ENCODE results near the gene PTH1R. TPM values are rescaled to one million over a fixed set of nuclear protein-coding genes. Genes with fewer than 3 reads are reported as not detected.

The PTH1R gene
- total and polyA plus RNA-seq, 10 of the 15 experiments (the other 5 are each of a cell fraction or from before 2014, with no cell fraction given), result not detected

DNA sequence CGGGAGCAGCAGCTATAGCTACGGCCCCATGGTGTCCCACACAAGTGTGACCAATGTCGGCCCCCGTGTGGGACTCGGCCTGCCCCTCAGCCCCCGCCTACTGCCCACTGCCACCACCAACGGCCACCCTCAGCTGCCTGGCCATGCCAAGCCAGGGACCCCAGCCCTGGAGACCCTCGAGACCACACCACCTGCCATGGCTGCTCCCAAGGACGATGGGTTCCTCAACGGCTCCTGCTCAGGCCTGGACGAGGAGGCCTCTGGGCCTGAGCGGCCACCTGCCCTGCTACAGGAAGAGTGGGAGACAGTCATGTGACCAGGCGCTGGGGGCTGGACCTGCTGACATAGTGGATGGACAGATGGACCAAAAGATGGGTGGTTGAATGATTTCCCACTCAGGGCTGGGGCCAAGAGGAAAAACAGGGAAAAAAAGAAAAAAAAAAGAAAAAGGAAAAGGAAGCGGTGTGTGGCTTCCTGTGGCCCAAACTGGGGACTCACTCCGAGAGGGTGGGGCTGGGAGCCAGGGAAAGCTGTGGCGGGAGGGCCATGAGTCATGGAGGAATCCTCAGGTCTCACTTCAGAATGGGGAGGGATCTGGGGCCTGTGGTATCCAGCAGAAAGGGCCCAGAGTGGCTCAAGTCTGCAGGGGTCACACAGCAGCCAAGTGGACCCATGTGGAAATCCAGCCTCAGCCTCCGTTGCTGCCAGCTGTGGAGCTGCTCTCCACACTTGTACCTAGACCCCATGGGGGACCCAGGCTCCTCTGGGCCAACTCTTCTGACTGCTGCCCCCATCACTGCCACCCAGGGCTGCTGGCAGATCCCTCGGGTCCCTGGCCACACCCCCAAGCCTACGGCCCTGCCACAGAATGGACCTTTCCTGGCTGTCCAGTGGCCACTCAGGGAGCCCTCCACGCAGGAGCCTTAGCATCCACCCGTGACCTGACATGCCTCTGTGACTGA, 26.1 kb downstream of the PTH1R start (continued):
- TF ChIP-seq JUND (IDR thresholded peaks at IDR 0.05; ENCODE audit: low read depth, low read length), result no peak
- TF ChIP-seq, protein P1, sequence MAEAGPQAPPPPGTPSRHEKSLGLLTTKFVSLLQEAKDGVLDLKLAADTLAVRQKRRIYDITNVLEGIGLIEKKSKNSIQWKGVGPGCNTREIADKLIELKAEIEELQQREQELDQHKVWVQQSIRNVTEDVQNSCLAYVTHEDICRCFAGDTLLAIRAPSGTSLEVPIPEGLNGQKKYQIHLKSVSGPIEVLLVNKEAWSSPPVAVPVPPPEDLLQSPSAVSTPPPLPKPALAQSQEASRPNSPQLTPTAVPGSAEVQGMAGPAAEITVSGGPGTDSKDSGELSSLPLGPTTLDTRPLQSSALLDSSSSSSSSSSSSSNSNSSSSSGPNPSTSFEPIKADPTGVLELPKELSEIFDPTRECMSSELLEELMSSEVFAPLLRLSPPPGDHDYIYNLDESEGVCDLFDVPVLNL (IDR thresholded peaks at IDR 0.05; ENCODE audit: low read depth, low read length), result no peak
- TF ChIP-seq EGR1 (IDR thresholded peaks at IDR 0.05; ENCODE audit: borderline replicate concordance in 1 of 2, low read depth in 2 of 2, low read length in 2 of 2), result no peak
- TF ChIP-seq CEBPB (IDR thresholded peaks at IDR 0.05; ENCODE audit: borderline replicate concordance in 1 of 2, low read depth in 2 of 2, low read length in 2 of 2), result no peak

DNA sequence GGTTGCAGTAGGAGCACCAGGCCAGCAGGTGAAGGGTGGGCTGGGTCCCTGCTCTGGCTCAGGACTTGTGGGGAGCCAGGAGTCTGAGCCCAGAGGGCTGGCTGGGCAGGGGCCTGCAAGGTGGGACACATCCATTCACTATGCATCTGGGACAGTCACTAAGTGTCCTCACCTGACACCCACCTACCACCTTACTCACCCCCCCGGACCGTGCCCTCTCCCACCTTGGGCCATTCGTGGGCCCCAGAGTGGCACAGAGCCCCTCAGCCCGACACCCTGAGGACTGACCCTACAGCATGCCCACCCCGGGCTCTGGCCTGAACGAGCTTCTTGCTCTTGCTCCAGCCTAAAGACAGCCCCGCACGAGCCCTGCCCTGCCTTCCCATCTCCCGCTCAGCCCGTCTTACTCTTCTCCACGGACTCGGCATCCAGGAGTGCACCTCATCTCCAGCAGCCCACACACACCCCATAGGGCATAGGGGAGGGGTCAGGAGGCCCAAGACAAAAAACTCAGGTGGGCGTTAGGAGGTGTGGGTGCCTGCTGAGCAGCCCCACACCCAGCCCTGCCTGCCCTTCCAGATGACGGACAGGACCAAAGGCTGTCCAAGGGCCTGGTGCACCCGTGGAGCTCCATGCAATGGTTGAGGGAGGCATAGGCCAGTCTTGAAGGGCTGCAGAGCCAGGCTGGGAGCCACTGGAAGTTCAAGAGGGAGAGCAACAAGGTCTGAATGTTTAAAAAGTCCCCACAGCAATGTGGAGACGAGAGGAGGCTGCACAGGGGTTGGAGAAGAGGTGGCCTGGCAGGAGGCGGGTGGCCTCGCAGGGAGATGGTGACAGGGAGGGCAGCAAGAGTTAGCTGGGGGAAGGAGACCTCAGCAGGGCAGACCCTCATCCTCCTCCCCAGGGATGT, 27.0 kb downstream of the PTH1R start:
- DNase-seq (ENCODE audit: low read depth, low spot score) (no peak), FAIRE-seq (no peak), ATAC-seq (no peak)
- intact Hi-C loops (cut with micrococcal nuclease; ENCODE audit: unreplicated experiment), result no loop called here
- no peak overlapping the region for H3K4me2 ChIP-seq (ENCODE audit: control insufficient read depth, insufficient read depth)
- H3K4me3 ChIP-seq, result no peak overlapping the region
- ChIA-PET POLR2A (no interaction called here), CTCF (no interaction called here), SMC1A (ENCODE audit: uncharacterized antibody, unreplicated experiment) (no interaction called here), RAD21 (ENCODE audit: unreplicated experiment) (no interaction called here)
- no TSS peak for BruUV-seq (replicated peaks)
- no peaks in the 10 kb centered on the region for H4K20me1 ChIP-seq (ENCODE audit: control insufficient read depth, insufficient read depth)
- H3K36me3 ChIP-seq (ENCODE audit: control insufficient read depth in 2 of 2, insufficient read depth in 2 of 2, low read length in 1 of 2), result no peaks in the 10 kb centered on the region
- H2AFZ ChIP-seq (ENCODE audit: control insufficient read depth, low read depth, low read length), result no peak overlapping the region
- 40% methylated on average over 18 of the region's 18 CpGs for WGBS (ENCODE audit: insufficient coverage, insufficient replicate concordance, low lambda C conversion rate, missing lambda C conversion rate)
- no peaks in the 10 kb centered on the region for H3K9me3 ChIP-seq (replicated peaks; ENCODE audit: control insufficient read depth, insufficient read depth, low read length)
- no peak overlapping the region for H3K9ac ChIP-seq (ENCODE audit: control insufficient read depth, insufficient read depth, low read length)
- peaks cover under 1% of the 10 kb centered on the region; the same call in 1 of the 2 replicates for H3K4me1 ChIP-seq (ENCODE audit: control insufficient read depth, insufficient read depth, low read length)
- no peak overlapping the region for H3K27ac ChIP-seq (ENCODE audit: control insufficient read depth, insufficient read depth)
- H3K27me3 ChIP-seq (replicated peaks in 1 of 2; ENCODE audit: control insufficient read depth in 2 of 2, insufficient read depth in 2 of 2, low read length in 1 of 2), result no peaks in the 10 kb centered on the region
- H3K79me2 ChIP-seq (ENCODE audit: control insufficient read depth, insufficient read depth, low read length), result no peaks in the 10 kb centered on the region
- in situ Hi-C loops (cut with MboI), result no loop called here
- TF ChIP-seq PML (IDR thresholded peaks at IDR 0.05; ENCODE audit: low read length) (no peak), FOXK2 (IDR thresholded peaks at IDR 0.05) (no peak), EP300 (IDR thresholded peaks at IDR 0.05; ENCODE audit: borderline replicate concordance in 1 of 2, control insufficient read depth in 1 of 2, low read depth in 2 of 2, low read length in 2 of 2) (no peak), DPF2 (IDR thresholded peaks at IDR 0.05) (no peak), CBFB (IDR thresholded peaks at IDR 0.05; ENCODE audit: low read depth) (no peak), ZNF24 (IDR thresholded peaks at IDR 0.05) (no peak), NFXL1 (IDR thresholded peaks at IDR 0.05; ENCODE audit: borderline replicate concordance) (no peak), SMAD5 (IDR thresholded peaks at IDR 0.05; ENCODE audit: low read depth) (no peak)
- TF ChIP-seq, protein P2, sequence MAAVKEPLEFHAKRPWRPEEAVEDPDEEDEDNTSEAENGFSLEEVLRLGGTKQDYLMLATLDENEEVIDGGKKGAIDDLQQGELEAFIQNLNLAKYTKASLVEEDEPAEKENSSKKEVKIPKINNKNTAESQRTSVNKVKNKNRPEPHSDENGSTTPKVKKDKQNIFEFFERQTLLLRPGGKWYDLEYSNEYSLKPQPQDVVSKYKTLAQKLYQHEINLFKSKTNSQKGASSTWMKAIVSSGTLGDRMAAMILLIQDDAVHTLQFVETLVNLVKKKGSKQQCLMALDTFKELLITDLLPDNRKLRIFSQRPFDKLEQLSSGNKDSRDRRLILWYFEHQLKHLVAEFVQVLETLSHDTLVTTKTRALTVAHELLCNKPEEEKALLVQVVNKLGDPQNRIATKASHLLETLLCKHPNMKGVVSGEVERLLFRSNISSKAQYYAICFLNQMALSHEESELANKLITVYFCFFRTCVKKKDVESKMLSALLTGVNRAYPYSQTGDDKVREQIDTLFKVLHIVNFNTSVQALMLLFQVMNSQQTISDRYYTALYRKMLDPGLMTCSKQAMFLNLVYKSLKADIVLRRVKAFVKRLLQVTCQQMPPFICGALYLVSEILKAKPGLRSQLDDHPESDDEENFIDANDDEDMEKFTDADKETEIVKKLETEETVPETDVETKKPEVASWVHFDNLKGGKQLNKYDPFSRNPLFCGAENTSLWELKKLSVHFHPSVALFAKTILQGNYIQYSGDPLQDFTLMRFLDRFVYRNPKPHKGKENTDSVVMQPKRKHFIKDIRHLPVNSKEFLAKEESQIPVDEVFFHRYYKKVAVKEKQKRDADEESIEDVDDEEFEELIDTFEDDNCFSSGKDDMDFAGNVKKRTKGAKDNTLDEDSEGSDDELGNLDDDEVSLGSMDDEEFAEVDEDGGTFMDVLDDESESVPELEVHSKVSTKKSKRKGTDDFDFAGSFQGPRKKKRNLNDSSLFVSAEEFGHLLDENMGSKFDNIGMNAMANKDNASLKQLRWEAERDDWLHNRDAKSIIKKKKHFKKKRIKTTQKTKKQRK (IDR thresholded peaks at IDR 0.05; ENCODE audit: low read depth, low read length), result no peak

Data from GM12878 (cell line).